Panc1 (cell line): Measurements from ENCODE around the gene DLG2. TPM values are rescaled to one million over a fixed set of nuclear protein-coding genes. Genes with fewer than 3 reads are reported as not detected.

ENCODE experiments used
- ATAC-seq: fragments of 200-7000 bp; cut with Tn5 transposase; 2 replicates; pipeline ENCODE4 v1.9.1; 2020; ENCODE audit warnings: mild to moderate bottlenecking, moderate library complexity
- BruUV-seq: library from RNA; stranded (reverse); fragments of 400-500 nt; replicated peaks from 2 replicates; lab custom pipeline; 2021; lab: Mats Ljungman, UMichigan
- CTCF ChIA-PET: fragments of 300-600 bp; sonication (Branson Sonifier 250); formaldehyde crosslinking; loops from one replicate; lab custom pipeline; 2022; ENCODE audit warnings: antibody characterized with exemption; lab: Charles Lee
- POLR2A ChIA-PET: fragments of 300-600 bp; sonication (Branson Sonifier 250); formaldehyde crosslinking; loops from one replicate; lab custom pipeline; 2022; ENCODE audit warnings: antibody characterized with exemption; lab: Charles Lee
- DNase-seq: peaks from one replicate; pipeline ENCODE4 v3.0.0-alpha.2; 2010; ENCODE audit warnings: low read depth, low spot score
- H3K27ac ChIP-seq: 2 replicates; pipeline ENCODE4 v1.5.1; 2011; ENCODE audit warnings: mild to moderate bottlenecking, low read length, inconsistent platforms
- H3K27me3 ChIP-seq: fragments of 200-500 bp; sonication (Bioruptor generic); 2 replicates; pipeline ENCODE4 v1.6.0; 2014; ENCODE audit warnings: low read length, inconsistent platforms; ENCODE audit not compliant: control insufficient read depth, insufficient read depth
- H3K36me3 ChIP-seq: fragments of 200-500 bp; sonication (Bioruptor generic); 2 replicates; pipeline ENCODE4 v1.5.1; 2014; ENCODE audit warnings: inconsistent platforms, mild to moderate bottlenecking, low read length, moderate library complexity; ENCODE audit not compliant: control insufficient read depth, insufficient read depth
- H3K4me1 ChIP-seq: 2 replicates; pipeline ENCODE4 v1.5.1; 2011; ENCODE audit warnings: inconsistent platforms, mild to moderate bottlenecking, low read length, moderate library complexity; ENCODE audit not compliant: control insufficient read depth, insufficient read depth
- H3K4me3 ChIP-seq, 2 experiments: 2 replicates each; pipeline ENCODE4 v1.5.1; 2011 to 2012; ENCODE audit warnings: low read depth in 2 of 2, low read length in 2 of 2, mild to moderate bottlenecking in 2 of 2, inconsistent platforms in 1 of 2, moderate library complexity in 1 of 2
- H3K9me3 ChIP-seq: fragments of 200-500 bp; sonication (Bioruptor generic); 2 replicates; pipeline ENCODE4 v1.5.1; 2014; ENCODE audit warnings: low read depth, mild to moderate bottlenecking, inconsistent platforms, low read length, moderate library complexity; ENCODE audit not compliant: control insufficient read depth, insufficient read depth
- POLR2AphosphoS5 ChIP-seq: IDR thresholded peaks from 2 replicates; pipeline ENCODE4 v1.6.1; 2012; ENCODE audit warnings: mild to moderate bottlenecking, low read depth, low read length, moderate library complexity
- SIN3A ChIP-seq: IDR thresholded peaks from 2 replicates; pipeline ENCODE4 v1.6.1; 2012; ENCODE audit warnings: low read depth, mild to moderate bottlenecking, low read length, moderate library complexity, borderline replicate concordance; ENCODE audit not compliant: insufficient read depth
- TCF7L2 ChIP-seq: IDR thresholded peaks from 2 replicates; pipeline ENCODE4 v1.6.1; 2011; ENCODE audit warnings: mild to moderate bottlenecking, low read depth, low read length, inconsistent platforms
- in situ Hi-C: cut with HindIII; loops from 2 replicates; pipeline ENCODE4 v1.10.0; 2016; ENCODE audit warnings: low sequenced_read_pairs, low pct_unique_long_range_greater_than_20kb
- intact Hi-C: fragments of 100-400 bp; cut with micrococcal nuclease; formaldehyde crosslinking; loops from one replicate; pipeline ENCODE4 v1.10.0; 2022; ENCODE audit not compliant: unreplicated experiment
- total RNA-seq: library from RNA; stranded (reverse); gene quantifications from one replicate; pipeline ENCODE4 v1.2.1, GENCODE V29; 2021; ENCODE audit not compliant: unreplicated experiment
- TF ChIP-seq, protein P1 (sequence below): fragments of 450-650 bp; IDR thresholded peaks from 2 replicates; pipeline ENCODE4 v1.5.1; 2017; ENCODE audit warnings: mild to moderate bottlenecking
- TF ChIP-seq, protein P2 (sequence below), 2 experiments: IDR thresholded peaks; 2 replicates each; pipeline ENCODE4 v1.6.1; 2011 to 2012; ENCODE audit warnings: low read depth in 2 of 2, control low read depth in 1 of 2, low read length in 1 of 2, mild to moderate bottlenecking in 1 of 2, moderate library complexity in 1 of 2; ENCODE audit not compliant: insufficient read depth in 1 of 2

DLG2 gene
- total RNA-seq, 1 experiment from 2014 or later: 4.2 TPM

DNA sequence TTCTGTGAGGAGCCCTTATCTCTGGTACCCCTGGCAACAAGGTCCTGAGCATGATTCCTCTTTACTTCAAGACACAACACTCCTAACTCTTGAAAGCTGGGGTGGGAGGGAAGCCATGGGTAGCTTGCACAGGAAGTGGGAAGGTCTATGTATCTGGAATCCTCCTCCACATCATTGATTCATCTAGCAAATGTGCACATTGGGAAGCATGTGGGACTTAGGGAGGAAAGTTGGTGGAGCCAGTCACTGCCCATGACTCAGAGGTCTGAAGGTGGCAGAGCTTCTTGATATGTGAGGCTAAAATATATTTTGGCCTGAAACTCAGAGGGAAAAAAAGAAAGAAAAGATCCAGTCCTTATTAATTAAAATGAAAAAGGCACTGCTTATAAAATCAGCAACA lies 1000.9 kb downstream of the DLG2 start:
- ChIA-PET CTCF (no interaction called here), POLR2A (no interaction called here)
- no peak for DNase-seq
- in situ Hi-C loops (no loop called here), intact Hi-C loops (no loop called here)
- no peak for ATAC-seq
- no peaks in the 10 kb centered on the region for H3K27me3 ChIP-seq
- H3K36me3 ChIP-seq: no peaks in the 10 kb centered on the region
- no peak overlapping the region for H3K27ac ChIP-seq
- no peaks in the 10 kb centered on the region for H3K4me1 ChIP-seq
- TF ChIP-seq, protein P1, sequence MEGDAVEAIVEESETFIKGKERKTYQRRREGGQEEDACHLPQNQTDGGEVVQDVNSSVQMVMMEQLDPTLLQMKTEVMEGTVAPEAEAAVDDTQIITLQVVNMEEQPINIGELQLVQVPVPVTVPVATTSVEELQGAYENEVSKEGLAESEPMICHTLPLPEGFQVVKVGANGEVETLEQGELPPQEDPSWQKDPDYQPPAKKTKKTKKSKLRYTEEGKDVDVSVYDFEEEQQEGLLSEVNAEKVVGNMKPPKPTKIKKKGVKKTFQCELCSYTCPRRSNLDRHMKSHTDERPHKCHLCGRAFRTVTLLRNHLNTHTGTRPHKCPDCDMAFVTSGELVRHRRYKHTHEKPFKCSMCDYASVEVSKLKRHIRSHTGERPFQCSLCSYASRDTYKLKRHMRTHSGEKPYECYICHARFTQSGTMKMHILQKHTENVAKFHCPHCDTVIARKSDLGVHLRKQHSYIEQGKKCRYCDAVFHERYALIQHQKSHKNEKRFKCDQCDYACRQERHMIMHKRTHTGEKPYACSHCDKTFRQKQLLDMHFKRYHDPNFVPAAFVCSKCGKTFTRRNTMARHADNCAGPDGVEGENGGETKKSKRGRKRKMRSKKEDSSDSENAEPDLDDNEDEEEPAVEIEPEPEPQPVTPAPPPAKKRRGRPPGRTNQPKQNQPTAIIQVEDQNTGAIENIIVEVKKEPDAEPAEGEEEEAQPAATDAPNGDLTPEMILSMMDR: no peak
- TF ChIP-seq POLR2AphosphoS5 (no peak), SIN3A (no peak), TCF7L2 (no peak)
- TF ChIP-seq, protein P2, sequence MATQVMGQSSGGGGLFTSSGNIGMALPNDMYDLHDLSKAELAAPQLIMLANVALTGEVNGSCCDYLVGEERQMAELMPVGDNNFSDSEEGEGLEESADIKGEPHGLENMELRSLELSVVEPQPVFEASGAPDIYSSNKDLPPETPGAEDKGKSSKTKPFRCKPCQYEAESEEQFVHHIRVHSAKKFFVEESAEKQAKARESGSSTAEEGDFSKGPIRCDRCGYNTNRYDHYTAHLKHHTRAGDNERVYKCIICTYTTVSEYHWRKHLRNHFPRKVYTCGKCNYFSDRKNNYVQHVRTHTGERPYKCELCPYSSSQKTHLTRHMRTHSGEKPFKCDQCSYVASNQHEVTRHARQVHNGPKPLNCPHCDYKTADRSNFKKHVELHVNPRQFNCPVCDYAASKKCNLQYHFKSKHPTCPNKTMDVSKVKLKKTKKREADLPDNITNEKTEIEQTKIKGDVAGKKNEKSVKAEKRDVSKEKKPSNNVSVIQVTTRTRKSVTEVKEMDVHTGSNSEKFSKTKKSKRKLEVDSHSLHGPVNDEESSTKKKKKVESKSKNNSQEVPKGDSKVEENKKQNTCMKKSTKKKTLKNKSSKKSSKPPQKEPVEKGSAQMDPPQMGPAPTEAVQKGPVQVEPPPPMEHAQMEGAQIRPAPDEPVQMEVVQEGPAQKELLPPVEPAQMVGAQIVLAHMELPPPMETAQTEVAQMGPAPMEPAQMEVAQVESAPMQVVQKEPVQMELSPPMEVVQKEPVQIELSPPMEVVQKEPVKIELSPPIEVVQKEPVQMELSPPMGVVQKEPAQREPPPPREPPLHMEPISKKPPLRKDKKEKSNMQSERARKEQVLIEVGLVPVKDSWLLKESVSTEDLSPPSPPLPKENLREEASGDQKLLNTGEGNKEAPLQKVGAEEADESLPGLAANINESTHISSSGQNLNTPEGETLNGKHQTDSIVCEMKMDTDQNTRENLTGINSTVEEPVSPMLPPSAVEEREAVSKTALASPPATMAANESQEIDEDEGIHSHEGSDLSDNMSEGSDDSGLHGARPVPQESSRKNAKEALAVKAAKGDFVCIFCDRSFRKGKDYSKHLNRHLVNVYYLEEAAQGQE (IDR thresholded peaks at IDR 0.05; ENCODE audit: insufficient read depth in 1 of 2, low read depth in 2 of 2, low read length in 1 of 2): no peak
- H3K4me3 ChIP-seq: no peak overlapping the region
- no TSS peak for BruUV-seq
- H3K9me3 ChIP-seq: no peaks in the 10 kb centered on the region

DNA sequence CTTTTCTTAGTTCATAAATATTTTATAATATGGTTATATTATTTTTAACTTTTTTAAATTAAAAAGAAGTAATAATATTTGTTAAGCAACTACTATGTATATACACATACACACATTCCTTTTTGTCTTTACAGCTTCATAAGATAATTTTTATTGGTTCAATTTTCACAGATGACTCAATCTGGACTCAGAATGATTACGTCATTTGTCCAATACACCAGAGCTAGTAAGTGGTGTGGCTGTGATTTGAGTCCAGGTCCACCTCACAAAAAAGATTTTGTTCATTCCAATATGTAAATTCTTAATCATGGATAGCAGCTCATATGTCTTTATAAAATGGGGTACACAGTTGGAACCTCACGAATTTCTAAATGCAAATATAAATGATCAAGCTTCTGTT lies 1014.5 kb downstream of the DLG2 start:
- H3K36me3 ChIP-seq: no peaks in the 10 kb centered on the region
- intact Hi-C loops (no loop called here), in situ Hi-C loops (no loop called here)
- no peak overlapping the region for H3K27ac ChIP-seq
- no peak overlapping the region for H3K4me3 ChIP-seq
- POLR2A ChIA-PET: no interaction called here
- H3K4me1 ChIP-seq: no peaks in the 10 kb centered on the region
- CTCF ChIA-PET: no interaction called here
- TF ChIP-seq POLR2AphosphoS5: no peak
- TF ChIP-seq, protein P2 (IDR thresholded peaks at IDR 0.05; ENCODE audit: insufficient read depth in 1 of 2, low read depth in 2 of 2, low read length in 1 of 2): no peak
- TF ChIP-seq TCF7L2: no peak
- TF ChIP-seq, protein P1: no peak
- TF ChIP-seq SIN3A: no peak
- DNase-seq (no peak), ATAC-seq (no peak)
- H3K27me3 ChIP-seq: no peaks in the 10 kb centered on the region
- no peaks in the 10 kb centered on the region for H3K9me3 ChIP-seq
- BruUV-seq: no TSS peak
